T-helper 1 cell treated with Interleukin-12 subunit alpha and Interleukin-12 subunit beta and Interleukin-4 antibody, amounts not matched to agents 30 μg/mL and 1 μg/mL, for 36 hours (primary cell): ENCODE data around the gene ZNF385C.
A peak's percentile ranks its signal among the peaks of the same experiment; 100 is the strongest.

Experiments
- H3K27ac Mint-ChIP-seq: one replicate; pipeline ENCODE4 v1.8.0; 2021; ENCODE audit warnings: mild to moderate bottlenecking, mixed read lengths
- H3K27me3 Mint-ChIP-seq: one replicate; pipeline ENCODE4 v1.8.0; 2021; ENCODE audit warnings: low read depth, mixed read lengths
- H3K36me3 Mint-ChIP-seq: one replicate; pipeline ENCODE4 v1.8.0; 2021; ENCODE audit warnings: low read depth, mixed read lengths
- H3K4me1 Mint-ChIP-seq: one replicate; pipeline ENCODE4 v1.8.0; 2021; ENCODE audit warnings: low read depth, mixed read lengths
- H3K4me3 Mint-ChIP-seq: one replicate; pipeline ENCODE4 v1.8.0; 2021; ENCODE audit warnings: mild to moderate bottlenecking, moderate library complexity, mixed read lengths
- H3K9me3 Mint-ChIP-seq: one replicate; pipeline ENCODE4 v1.8.0; 2021; ENCODE audit warnings: mixed read lengths

ZNF385C gene

DNA sequence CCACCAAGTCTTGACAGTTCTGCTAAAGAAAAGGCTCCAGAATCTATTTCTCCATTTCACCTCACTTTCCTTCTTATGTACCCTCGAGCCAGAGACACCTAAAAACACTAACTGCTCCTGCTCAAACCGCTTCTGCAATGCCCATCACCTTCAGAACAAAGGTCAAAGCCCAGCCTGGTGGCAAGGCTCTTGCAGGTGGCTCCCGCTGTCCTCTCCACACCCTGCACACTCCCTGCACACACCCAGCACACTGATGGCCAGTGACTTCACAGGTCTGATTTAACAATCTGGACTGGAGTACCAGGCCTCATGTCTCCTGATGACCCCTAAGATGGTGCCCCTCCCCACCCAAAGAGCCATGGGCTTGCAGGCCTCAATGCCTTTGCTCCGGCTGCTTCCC is 38.0 kb downstream of the ZNF385C start:
- Mint-ChIP-seq H3K4me3 (no peak overlapping the region), H3K9me3 (no peaks in the 10 kb centered on the region), H3K4me1 (peaks cover 13% of the 10 kb centered on the region), H3K27ac (no peak overlapping the region), H3K36me3 (no peaks in the 10 kb centered on the region), H3K27me3 (no peaks in the 10 kb centered on the region)

DNA sequence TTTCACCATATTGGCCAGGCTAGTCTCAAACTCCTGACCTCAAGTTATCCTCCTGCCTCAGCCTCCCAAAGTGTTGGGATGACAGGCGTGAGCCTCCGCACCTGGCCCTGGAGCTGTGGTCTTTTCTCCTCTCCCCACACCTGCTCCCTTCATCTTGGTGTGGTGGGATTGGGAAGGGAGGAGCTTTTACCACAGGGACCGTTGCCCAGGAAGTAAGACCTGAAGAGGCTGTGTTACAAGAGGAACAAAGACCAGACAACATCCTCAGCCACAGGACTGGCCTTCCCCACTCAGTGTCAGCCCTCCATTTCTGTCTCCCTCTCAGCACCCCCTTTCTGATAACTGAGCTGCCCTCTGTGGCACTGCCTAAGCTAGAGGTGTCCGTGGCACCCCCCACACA is 38.5 kb downstream of the ZNF385C start:
- peaks cover 9% of the 10 kb centered on the region for H3K4me1 Mint-ChIP-seq
- H3K27me3 Mint-ChIP-seq: no peaks in the 10 kb centered on the region
- no peak overlapping the region for H3K27ac Mint-ChIP-seq

DNA sequence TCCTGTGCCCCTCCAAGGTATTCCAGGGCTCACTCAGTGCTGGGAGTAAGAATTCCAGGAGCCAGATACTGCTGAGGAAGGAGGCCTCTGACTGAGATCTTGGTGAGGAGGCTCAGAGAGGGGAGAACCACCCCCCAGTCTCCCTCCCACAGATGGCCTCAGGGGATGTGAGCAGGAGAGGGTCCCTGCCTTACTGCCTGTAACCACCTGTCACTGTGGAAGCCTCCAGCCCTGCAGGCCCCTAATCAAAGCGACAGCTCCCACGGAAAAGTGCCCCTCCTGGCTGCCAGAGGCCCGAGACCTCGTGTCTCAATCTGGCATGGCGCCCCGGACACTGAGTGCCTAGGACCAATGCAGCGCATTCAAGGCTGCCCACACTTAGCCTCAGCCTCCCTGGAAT is 40.2 kb downstream of the ZNF385C start:
- no peaks in the 10 kb centered on the region for H3K36me3 Mint-ChIP-seq
- no peaks in the 10 kb centered on the region for H3K9me3 Mint-ChIP-seq
- no peaks in the 10 kb centered on the region for H3K4me1 Mint-ChIP-seq
- peaks cover 10% of the 10 kb centered on the region for H3K27me3 Mint-ChIP-seq
- H3K27ac Mint-ChIP-seq: no peak overlapping the region
- H3K4me3 Mint-ChIP-seq: no peak overlapping the region

More for the DNA sequence above, 38.5 kb downstream of the ZNF385C start:
- no peaks in the 10 kb centered on the region for H3K9me3 Mint-ChIP-seq
- no peaks in the 10 kb centered on the region for H3K36me3 Mint-ChIP-seq
- no peak overlapping the region for H3K4me3 Mint-ChIP-seq

DNA sequence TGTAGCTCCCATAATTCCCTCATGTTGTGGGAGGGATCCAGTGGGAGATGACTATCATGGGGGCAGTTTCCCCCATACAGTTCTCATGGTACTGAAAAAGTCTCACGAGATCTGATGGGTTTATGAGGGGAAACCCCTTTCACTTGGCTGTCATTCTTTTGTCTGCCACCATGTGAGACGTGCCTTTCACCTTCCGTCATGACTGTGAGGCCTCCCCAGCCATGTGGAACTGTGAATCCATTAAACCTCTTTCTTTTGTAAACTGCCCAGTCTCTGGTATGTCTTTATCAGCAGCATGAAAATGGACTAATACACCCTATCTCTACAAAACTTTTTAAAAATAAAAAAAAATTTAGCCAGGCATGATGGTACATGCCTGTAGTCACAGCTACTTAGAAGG is 41.6 kb downstream of the ZNF385C start:
- Mint-ChIP-seq H3K27me3 (peaks cover 24% of the 10 kb centered on the region), H3K4me3 (no peak overlapping the region), H3K36me3 (no peaks in the 10 kb centered on the region), H3K4me1 (no peaks in the 10 kb centered on the region), H3K9me3 (no peaks in the 10 kb centered on the region), H3K27ac (no peak overlapping the region)

DNA sequence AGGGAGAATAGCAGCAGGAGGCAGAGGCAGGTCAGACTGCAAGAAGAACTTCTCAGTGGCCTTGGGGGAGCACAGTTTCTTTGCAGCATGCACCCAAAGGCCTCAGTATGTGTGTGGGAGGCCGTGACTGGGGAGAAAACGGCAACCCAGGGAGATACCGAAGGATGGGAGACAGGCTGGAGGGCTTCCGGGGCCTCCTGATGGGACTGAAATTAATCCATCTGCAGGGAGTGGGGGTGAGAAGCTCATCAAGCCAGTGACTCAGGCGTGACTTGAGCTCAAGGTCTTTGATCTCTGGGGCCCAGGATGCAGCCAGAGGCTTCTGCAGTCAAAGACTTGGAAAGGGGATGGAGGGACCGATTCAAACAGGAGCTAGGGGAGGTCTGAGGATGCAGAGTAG is 42.8 kb downstream of the ZNF385C start:
- Mint-ChIP-seq H3K36me3 (no peaks in the 10 kb centered on the region), H3K27me3 (peaks cover 34% of the 10 kb centered on the region), H3K27ac (no peak overlapping the region), H3K4me1 (peaks cover 3% of the 10 kb centered on the region), H3K4me3 (no peak overlapping the region), H3K9me3 (no peaks in the 10 kb centered on the region)

DNA sequence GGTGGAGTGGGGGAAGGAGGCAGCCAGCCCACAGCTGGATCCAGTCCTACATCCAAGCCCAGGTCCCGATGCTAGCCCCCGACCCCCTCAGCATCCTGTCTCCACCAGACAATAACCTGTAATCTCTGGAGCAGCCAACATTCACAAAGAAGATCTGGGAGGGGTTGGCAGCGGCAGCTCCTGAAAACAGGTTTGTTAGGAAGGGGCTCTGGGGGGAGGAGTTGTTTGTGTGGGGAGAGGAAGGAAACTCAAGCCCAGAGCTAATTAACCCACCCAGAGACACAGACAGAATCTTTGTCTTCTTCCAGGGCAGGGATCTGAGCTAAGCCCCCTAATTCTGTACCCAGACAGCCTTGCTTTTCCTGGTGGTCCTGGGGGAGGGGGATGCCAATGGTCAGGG is 43.2 kb downstream of the ZNF385C start:
- Mint-ChIP-seq H3K27me3 (peaks cover 36% of the 10 kb centered on the region), H3K27ac (no peak overlapping the region), H3K4me1 (peaks cover 3% of the 10 kb centered on the region), H3K9me3 (no peaks in the 10 kb centered on the region), H3K4me3 (no peak overlapping the region), H3K36me3 (no peaks in the 10 kb centered on the region)

DNA sequence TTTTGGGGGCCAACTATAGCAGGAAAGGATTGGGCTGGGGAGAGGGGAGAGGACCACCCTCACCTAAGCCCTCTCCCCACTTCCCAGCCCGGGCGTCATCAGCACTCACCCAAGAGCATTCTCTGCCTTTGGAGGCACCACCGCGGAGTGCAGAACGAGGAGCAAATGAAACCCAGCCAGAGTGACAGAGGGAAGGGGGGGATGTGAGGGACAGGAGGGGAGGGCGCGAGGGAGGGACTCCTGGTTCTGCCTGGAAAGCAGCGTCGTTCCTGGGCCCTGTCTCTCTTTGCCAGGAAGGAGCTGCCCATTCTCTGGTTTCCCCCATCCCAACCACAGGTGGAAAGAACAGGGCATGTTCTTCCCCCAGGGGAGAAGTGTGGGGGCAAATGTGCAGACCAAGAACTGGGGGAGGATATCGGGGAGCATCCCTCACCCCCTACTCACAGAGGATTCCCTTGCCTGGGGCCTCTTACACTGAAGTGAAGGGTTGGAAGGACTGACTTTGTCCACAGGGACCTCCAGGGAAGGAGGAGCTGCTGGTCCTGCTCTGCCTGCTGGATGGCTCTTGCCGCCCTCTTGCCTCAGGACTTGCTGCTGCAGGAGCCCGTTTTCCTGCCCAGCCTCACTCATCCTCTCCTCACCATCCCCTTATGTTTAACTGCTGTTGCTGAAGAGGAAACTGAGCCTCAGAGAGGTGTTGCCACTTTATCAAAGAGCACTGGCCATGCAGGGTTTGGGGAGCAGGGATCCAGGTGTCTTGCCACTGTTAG is 44.4 kb downstream of the ZNF385C start:
- peaks cover 47% of the 10 kb centered on the region for H3K27me3 Mint-ChIP-seq
- peaks cover 4% of the 10 kb centered on the region for H3K4me1 Mint-ChIP-seq
- H3K9me3 Mint-ChIP-seq: no peaks in the 10 kb centered on the region
- no peaks in the 10 kb centered on the region for H3K36me3 Mint-ChIP-seq
- no peak overlapping the region for H3K27ac Mint-ChIP-seq
- no peak overlapping the region for H3K4me3 Mint-ChIP-seq

DNA sequence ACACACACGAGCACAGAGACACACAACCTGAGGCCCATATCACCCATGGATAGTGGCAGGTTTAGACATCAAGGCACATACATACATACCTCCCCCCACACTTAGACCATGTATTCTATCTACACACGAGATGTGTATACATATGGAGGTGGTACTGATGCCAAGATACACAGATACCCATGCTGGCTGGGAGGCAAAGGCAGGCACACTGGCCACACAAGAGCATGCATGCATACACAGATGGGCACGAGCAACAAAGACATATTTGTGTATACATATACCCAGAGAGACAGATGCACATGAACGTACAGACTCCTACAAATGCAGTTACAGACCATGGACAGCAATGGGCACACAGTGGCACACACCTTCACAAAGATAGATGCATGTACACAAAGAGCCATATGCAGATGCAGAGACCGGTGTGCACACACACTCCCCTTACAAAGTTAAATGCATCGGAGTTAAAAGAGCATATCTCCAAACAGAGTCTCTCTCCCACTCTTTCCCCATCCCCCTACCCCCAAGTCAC is 45.9 kb downstream of the ZNF385C start:
- no peaks in the 10 kb centered on the region for H3K9me3 Mint-ChIP-seq
- H3K36me3 Mint-ChIP-seq: no peaks in the 10 kb centered on the region
- no peak overlapping the region for H3K4me3 Mint-ChIP-seq
- H3K27me3 Mint-ChIP-seq: peaks cover 53% of the 10 kb centered on the region
- peaks cover 4% of the 10 kb centered on the region for H3K4me1 Mint-ChIP-seq
- no peak overlapping the region for H3K27ac Mint-ChIP-seq

DNA sequence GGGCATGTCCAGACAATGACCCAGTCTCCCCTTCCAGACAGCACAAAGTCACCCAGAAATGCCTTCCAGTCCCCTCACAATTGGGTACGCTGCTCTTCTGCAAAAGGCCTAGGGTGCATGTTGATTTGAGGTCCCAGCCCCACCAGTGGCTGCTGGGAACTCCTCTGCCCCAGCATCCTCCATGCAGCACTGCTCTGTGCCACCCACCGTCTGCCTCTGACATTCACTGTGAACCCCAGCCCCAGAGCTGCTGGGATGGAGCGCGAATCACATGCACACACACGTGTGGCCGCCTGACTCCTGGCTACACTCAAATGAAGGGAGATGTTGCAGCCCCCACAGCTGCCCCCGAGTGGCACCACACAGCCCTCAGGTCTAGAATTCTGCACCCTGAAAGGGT is 46.6 kb downstream of the ZNF385C start:
- Mint-ChIP-seq H3K27me3 (peaks cover 53% of the 10 kb centered on the region), H3K4me1 (peaks cover 4% of the 10 kb centered on the region), H3K4me3 (no peak overlapping the region), H3K9me3 (no peaks in the 10 kb centered on the region), H3K27ac (no peak overlapping the region), H3K36me3 (no peaks in the 10 kb centered on the region)

DNA sequence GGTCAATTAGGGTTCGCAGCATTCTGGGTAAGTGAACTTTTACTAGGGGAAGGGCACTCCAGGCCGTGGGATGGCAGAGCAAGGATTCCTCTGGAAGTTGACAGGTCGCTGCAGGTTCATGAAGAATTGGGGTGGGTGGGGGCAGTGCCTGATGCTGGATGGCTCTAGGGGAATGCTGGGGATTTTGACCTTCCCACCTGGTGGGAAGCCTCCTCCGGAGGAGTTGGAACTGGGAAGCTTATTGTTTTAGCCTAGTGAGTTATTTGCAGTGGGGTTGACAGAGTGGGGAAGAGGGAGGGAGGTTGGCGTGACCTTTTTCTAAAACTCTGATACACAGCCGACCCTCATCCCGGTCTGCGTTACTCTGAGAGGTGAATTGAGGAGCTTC is 47.3 kb downstream of the ZNF385C start:
- Mint-ChIP-seq H3K4me1 (peaks cover 4% of the 10 kb centered on the region), H3K27me3 (peaks cover 54% of the 10 kb centered on the region), H3K4me3 (peak overlapping the region; percentile 67), H3K27ac (no peak overlapping the region), H3K36me3 (no peaks in the 10 kb centered on the region), H3K9me3 (no peaks in the 10 kb centered on the region)

DNA sequence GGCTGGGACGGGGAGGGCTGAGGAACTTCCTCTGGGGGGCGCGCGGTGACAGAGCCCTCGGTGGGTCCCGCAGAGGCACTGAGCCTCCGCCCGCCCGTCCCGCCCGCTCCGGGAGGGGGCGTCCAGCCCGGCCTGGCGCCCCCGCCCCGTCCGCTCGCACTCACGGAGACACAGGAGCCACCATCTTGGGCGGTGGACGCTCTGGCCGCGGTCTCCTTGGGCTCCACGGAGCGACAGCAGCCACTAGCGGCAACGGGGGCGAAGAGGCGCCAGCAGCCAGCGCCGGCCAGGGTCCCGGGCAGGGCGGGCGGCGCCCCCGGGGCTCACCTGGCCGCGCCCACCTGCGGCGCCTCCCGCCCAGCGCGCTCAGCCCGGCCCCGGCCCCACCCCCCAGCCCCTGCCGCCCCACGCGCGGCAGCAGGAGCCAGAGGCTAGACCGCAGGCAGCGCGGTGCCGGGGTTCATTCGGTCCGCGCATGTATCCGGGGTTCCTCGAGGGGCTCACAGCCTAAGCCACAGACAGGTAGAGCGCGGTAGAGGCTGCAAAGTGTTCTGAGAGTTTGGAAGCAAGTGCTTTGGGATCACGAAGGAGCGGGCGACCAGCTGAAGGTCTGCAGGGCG is 47.8 kb downstream of the ZNF385C start, which contains the start of gene C17orf113:
C17orf113 (minus strand) TSS at position 209 of the 620 bp plus-strand sequence. CDS start 7,225 bp downstream, outside the sequence.
- no peak within 1 kb of the TSS for H3K27ac Mint-ChIP-seq
- H3K9me3 Mint-ChIP-seq: no peaks in the 10 kb centered on the region
- peaks cover 59% of the 10 kb centered on the region for H3K27me3 Mint-ChIP-seq
- H3K4me1 Mint-ChIP-seq: peaks cover 4% of the 10 kb centered on the region
- H3K4me3 Mint-ChIP-seq: peak within 1 kb of the TSS; percentile 67
- no peaks in the 10 kb centered on the region for H3K36me3 Mint-ChIP-seq

DNA sequence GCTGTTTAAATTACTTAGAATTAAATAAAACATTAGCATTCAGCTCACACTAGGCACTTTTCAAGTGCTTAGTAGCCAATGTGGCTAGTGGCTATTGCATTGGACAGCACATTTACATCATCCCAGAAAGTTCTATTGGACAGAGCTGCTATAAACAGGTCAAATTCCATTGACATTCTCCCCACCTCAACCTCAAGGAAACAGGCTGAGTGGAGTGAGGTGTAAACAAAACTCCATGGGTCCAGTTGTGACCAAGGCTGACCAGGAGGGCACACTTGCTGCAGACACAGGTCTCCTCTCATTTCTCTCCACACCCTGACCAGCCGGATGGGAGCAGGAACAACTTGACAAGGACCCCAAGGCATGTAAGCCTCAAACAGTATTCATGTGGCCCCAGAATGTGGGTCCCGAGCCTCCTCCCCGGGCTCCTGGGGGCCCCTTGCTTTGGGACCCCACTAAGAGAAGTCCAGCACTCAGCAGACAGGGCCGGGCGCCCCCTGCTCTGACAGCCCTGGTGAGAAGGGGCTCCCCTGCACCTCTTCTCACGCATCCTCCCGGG is 48.4 kb downstream of the ZNF385C start:
- Mint-ChIP-seq H3K27ac (no peak overlapping the region), H3K27me3 (peaks cover 59% of the 10 kb centered on the region), H3K9me3 (no peaks in the 10 kb centered on the region), H3K36me3 (no peaks in the 10 kb centered on the region), H3K4me1 (peaks cover 4% of the 10 kb centered on the region), H3K4me3 (peak overlapping the region; percentile 59)

DNA sequence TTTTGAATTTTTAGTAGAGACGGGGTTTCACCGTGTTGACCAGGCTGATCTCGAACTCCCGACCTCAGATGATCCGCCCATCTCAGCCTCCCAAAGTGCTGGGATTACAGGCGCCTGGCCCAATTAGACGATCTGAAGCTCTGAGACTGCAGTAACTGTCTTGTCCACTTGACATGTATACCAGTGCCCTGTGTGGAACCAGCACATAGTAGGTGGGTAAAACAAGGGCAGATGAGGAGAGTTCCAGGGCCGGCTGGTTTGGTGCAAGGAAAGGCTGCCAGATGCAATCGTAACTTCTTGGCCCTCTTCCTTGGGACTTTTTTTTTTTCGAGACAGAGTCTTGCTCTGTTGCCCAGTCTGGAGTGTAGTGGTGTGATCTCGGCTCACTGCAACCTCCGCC is 50.9 kb downstream of the ZNF385C start:
- Mint-ChIP-seq H3K9me3 (no peaks in the 10 kb centered on the region), H3K27me3 (peaks cover 43% of the 10 kb centered on the region), H3K4me1 (peaks cover 4% of the 10 kb centered on the region), H3K36me3 (no peaks in the 10 kb centered on the region), H3K27ac (no peak overlapping the region), H3K4me3 (no peak overlapping the region)

DNA sequence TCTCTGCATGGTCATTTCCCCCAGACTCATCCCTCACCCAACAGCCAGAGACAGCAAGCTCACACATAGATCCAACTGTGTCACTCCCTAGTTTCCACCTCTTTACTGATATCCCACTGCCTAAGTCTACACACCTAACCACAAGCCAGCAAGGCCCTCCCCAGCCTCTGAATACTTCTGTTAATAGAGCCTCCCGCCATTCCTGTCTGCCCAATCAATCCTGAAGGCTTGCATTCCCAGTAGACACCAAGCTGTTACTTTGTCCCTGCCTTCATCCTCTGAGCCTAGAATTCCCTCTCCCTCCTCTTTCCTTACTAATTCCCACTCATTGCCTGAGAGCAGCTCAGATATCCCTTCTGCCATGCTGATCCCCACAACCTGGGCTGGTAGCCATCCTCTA is 52.6 kb downstream of the ZNF385C start:
- H3K36me3 Mint-ChIP-seq: no peaks in the 10 kb centered on the region
- no peak overlapping the region for H3K27ac Mint-ChIP-seq
- H3K9me3 Mint-ChIP-seq: no peaks in the 10 kb centered on the region
- peaks cover 31% of the 10 kb centered on the region for H3K27me3 Mint-ChIP-seq
- H3K4me1 Mint-ChIP-seq: peaks cover 2% of the 10 kb centered on the region
- no peak overlapping the region for H3K4me3 Mint-ChIP-seq
